H1 (cell line): ENCODE data around the gene ZNF839. TPM values are rescaled to one million over a fixed set of nuclear protein-coding genes. Genes with fewer than 3 reads are reported as not detected.

Experiments
- ASH2L ChIP-seq: fragments of 200-600, 300-600 bp; sonication (generic); IDR thresholded peaks from one replicate; pipeline ENCODE4 v1.7.1; 2017; ENCODE audit warnings: low read length
- CBX5 ChIP-seq: fragments of 300-800, 300-1000 bp; sonication (generic); IDR thresholded peaks from 2 replicates; pipeline ENCODE4 v1.7.1; 2016; ENCODE audit warnings: antibody characterized with exemption, low read length, low read depth
- CHD1 ChIP-seq: IDR thresholded peaks from 2 replicates; pipeline ENCODE4 v1.6.1; 2012; ENCODE audit warnings: low read depth, low read length, improper control_type of control experiment
- CTBP2 ChIP-seq: IDR thresholded peaks from 2 replicates; pipeline ENCODE4 v1.7.0; 2011; ENCODE audit warnings: borderline replicate concordance, mild to moderate bottlenecking, moderate library complexity, mixed read lengths, low read length; ENCODE audit not compliant: insufficient read depth, insufficient read length
- E2F6 ChIP-seq: IDR thresholded peaks from 2 replicates; pipeline ENCODE4 v1.6.1; 2012; ENCODE audit warnings: inconsistent platforms
- EGR1 ChIP-seq: IDR thresholded peaks from 2 replicates; pipeline ENCODE4 v1.6.1; 2011; ENCODE audit warnings: low read depth, low read length, borderline replicate concordance
- EP300 ChIP-seq, 2 experiments: IDR thresholded peaks; 1 replicate in 1 of 2; 2 replicates in 1 of 2; pipeline ENCODE4 v1.6.1; 2011 to 2012; ENCODE audit warnings: low read depth in 2 of 2, low read length in 2 of 2, mild to moderate bottlenecking in 2 of 2, borderline replicate concordance in 1 of 2, inconsistent platforms in 1 of 2, moderate library complexity in 1 of 2
- FOSL1 ChIP-seq: IDR thresholded peaks from 2 replicates; pipeline ENCODE4 v1.6.1; 2011; ENCODE audit warnings: mild to moderate bottlenecking, low read depth, low read length, moderate library complexity; ENCODE audit not compliant: insufficient read depth
- GABPA ChIP-seq: IDR thresholded peaks from 2 replicates; pipeline ENCODE4 v1.6.1; 2011; ENCODE audit warnings: mild to moderate bottlenecking, low read length, moderate library complexity, borderline replicate concordance; ENCODE audit not compliant: insufficient read depth
- GTF2F1 ChIP-seq: IDR thresholded peaks from 2 replicates; pipeline ENCODE4 v1.6.1; 2012; ENCODE audit warnings: low read depth, low read length, improper control_type of control experiment, borderline replicate concordance
- HDAC6 ChIP-seq: IDR thresholded peaks from one replicate; pipeline ENCODE4 v1.7.1; 2012; ENCODE audit warnings: low read depth, mild to moderate bottlenecking, inconsistent platforms, low read length, moderate library complexity
- KDM1A ChIP-seq: fragments of 200-600, 300-600 bp; sonication (generic); IDR thresholded peaks from 2 replicates; pipeline ENCODE4 v1.7.1; 2016; ENCODE audit warnings: mild to moderate bottlenecking, low read length, borderline replicate concordance
- PHF8 ChIP-seq: fragments of 200-600 bp; sonication (generic); conservative IDR thresholded peaks from 2 replicates; pipeline ENCODE4 v1.7.1; 2012; ENCODE audit warnings: low read depth, mild to moderate bottlenecking, inconsistent platforms, low read length, moderate library complexity
- RBBP5 ChIP-seq: IDR thresholded peaks from 2 replicates; pipeline ENCODE4 v1.7.1; 2012; ENCODE audit warnings: low read depth, mild to moderate bottlenecking, inconsistent platforms, low read length, moderate library complexity, borderline replicate concordance
- SAP30 ChIP-seq: fragments of 300-600 bp; sonication (generic); IDR thresholded peaks from 2 replicates; pipeline ENCODE4 v1.7.1; 2012; ENCODE audit warnings: low read length, moderate library complexity, mild to moderate bottlenecking, inconsistent platforms; ENCODE audit not compliant: insufficient read depth, insufficient replicate concordance
- SIN3A ChIP-seq, 2 experiments: IDR thresholded peaks in 1 of 2; conservative IDR thresholded peaks in 1 of 2; 2 replicates each; pipeline ENCODE4 v1.6.1; 2011 to 2012; ENCODE audit warnings: low read length in 2 of 2, improper control_type of control experiment in 1 of 2, low read depth in 1 of 2, mild to moderate bottlenecking in 1 of 2
- SIX5 ChIP-seq: IDR thresholded peaks from 2 replicates; pipeline ENCODE4 v1.6.1; 2011; ENCODE audit warnings: mild to moderate bottlenecking, low read depth, low read length
- SP1 ChIP-seq: IDR thresholded peaks from 2 replicates; pipeline ENCODE4 v1.6.1; 2011; ENCODE audit warnings: low read depth, low read length
- SP2 ChIP-seq: IDR thresholded peaks from 2 replicates; pipeline ENCODE4 v1.6.1; 2012; ENCODE audit warnings: mild to moderate bottlenecking, low read length, inconsistent platforms
- YY1 ChIP-seq: IDR thresholded peaks from 2 replicates; pipeline ENCODE4 v1.6.1; 2011; ENCODE audit warnings: low read depth, mild to moderate bottlenecking, low read length
- ZNF274 ChIP-seq: IDR thresholded peaks from 2 replicates; pipeline ENCODE4 v1.7.0; 2012; ENCODE audit warnings: low read length, borderline replicate concordance; ENCODE audit errors: extremely low read depth
- polyA plus RNA-seq, 7 experiments: library from polyadenylated mRNA; depleted of rRNA in 3 of 7; stranded (reverse) in 5 of 7; unstranded in 2 of 7; fragments of >200 nt in 5 of 7; fragments of 200-250 nt in 2 of 7; gene quantifications; 1 replicate in 5 of 7; 2 replicates in 1 of 7; 4 replicates in 1 of 7; pipeline versions ENCODE4 v1.2.1 to v1.2.3, GENCODE V29; 2011 to 2013; ENCODE audit warnings: missing spikeins in 2 of 7, mixed read lengths in 2 of 7
- total RNA-seq: library from RNA; stranded (reverse); fragmentation: NEBNext Ultra II Directional; extraction: Animal tissue kit (Norgen Biotek cat#: 25700); gene quantifications from 2 replicates; pipeline ENCODE4 v1.2.1, GENCODE V29; 2021
- TF ChIP-seq, protein P1 (sequence below): IDR thresholded peaks from 2 replicates; pipeline ENCODE4 v1.6.1; 2011; ENCODE audit warnings: low read depth, mild to moderate bottlenecking, low read length; ENCODE audit not compliant: insufficient read depth

Gene ZNF839
- total and polyA plus RNA-seq, 2 of the 8 experiments (the other 6 are each of a cell fraction or from before 2014, with no cell fraction given): 8.1 to 9.4 TPM

DNA sequence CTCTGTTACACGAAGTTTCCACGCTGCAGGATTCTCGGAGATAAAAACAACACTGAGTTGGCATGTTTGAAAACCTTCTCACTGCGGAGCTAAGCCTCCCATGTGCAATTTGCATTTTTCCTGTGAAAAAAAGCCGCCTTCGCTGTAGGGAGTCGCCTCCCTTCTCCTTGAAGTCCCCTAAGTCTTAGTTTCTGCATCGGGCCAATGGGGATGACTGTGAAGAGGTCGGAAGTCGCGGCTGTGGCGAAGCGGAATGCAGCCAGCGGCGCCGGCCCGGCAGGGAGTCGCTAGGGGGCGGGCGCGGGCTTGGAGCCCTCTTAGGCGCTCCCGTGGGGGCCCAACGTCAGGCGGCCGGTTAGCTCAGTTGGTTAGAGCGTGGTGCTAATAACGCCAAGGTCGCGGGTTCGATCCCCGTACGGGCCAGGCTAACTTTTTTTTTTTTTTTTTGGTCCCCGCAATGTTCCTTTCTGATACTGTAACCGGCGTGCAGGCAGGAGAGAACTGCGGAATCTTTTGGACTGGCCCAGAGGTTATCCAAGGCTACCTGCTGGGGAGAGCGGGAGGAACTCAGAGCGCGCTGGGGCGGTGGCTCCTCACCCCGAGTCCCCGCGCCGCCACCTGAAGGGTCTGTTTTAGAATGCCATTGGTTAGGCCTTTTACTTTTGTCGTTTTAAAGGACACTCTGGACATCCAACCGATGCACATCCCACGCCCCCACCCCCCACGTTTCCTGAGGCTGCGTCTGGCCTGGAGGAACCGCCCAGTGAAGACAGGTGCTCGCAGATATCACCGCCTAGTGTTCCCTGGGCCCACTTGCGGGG, 2.6 kb upstream of the ZNF839 start (continued):
- TF ChIP-seq PHF8 (no peak; the same call in 1 of the 2 replicates), CBX5 (no peak), EGR1 (peak; percentile 72), SIX5 (no peak), HDAC6 (no peak), SAP30 (no peak), EP300 (IDR thresholded peaks at IDR 0.05; ENCODE audit: borderline replicate concordance in 1 of 2, low read depth in 2 of 2, low read length in 2 of 2) (peak in 1 of 2 experiments; percentile 40; a peak in 1 of 3 replicates), SIN3A (conservative IDR thresholded peaks at IDR 0.05 in 1 of 2, IDR thresholded peaks at IDR 0.05 in 1 of 2; ENCODE audit: low read depth in 1 of 2, low read length in 2 of 2) (peak in 1 of 2 experiments; percentile 85; a peak in 2 of 4 replicates), ASH2L (peak; percentile 94), GABPA (no peak), FOSL1 (no peak), CTBP2 (no peak), E2F6 (no peak), ZNF274 (no peak), SP1 (0 out of 2 replicates have a peak, but pooled peaks have one; percentile 12), CHD1 (no peak), KDM1A (peak; percentile 94), YY1 (no peak), RBBP5 (peak; percentile 80; the same call in 1 of the 2 replicates), SP2 (no peak), GTF2F1 (no peak)
- TF ChIP-seq, protein P1, sequence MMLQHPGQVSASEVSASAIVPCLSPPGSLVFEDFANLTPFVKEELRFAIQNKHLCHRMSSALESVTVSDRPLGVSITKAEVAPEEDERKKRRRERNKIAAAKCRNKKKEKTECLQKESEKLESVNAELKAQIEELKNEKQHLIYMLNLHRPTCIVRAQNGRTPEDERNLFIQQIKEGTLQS: no peak
